HepG2 (cell line): Measurements from ENCODE around the gene XAF1. TPM values are rescaled to one million over a fixed set of nuclear protein-coding genes. Genes with fewer than 3 reads are reported as not detected.
A peak's percentile ranks its signal among the peaks of the same experiment; 100 is the strongest.
"Not testable (repeated sequence)": the region's sequence is repeated elsewhere in the genome, so short reads cannot be mapped to it uniquely, and the experiment has no call there.

Experiments
- ATAC-seq: fragments of 200-7000 bp; cut with Tn5 transposase; 3 replicates; pipeline ENCODE4 v1.9.1; 2020; ENCODE audit warnings: mild to moderate bottlenecking, moderate library complexity
- BruUV-seq: library from RNA; stranded (reverse); fragments of 400-500 nt; replicated peaks from 2 replicates; lab custom pipeline; 2021; lab: Mats Ljungman, UMichigan
- CTCF ChIA-PET: fragments of 300-600 bp; formaldehyde crosslinking; extraction: SDS; loops from one replicate; lab custom pipeline; 2021; ENCODE audit warnings: low total read pairs, inconsistent platforms, low intra/inter-chr PET ratio; lab: Yijun Ruan, JAX
- POLR2A ChIA-PET: fragments of 350-600 bp; sonication (Branson Sonifier 250); formaldehyde crosslinking; loops from one replicate; lab custom pipeline; 2020; ENCODE audit warnings: antibody characterized with exemption, inconsistent platforms; lab: Yijun Ruan, JAX
- DNase-seq: peaks from one replicate; pipeline ENCODE4 v3.0.0-alpha.2; 2015; ENCODE audit warnings: low spot score
- FAIRE-seq: peaks from 3 replicates; lab custom pipeline; 2011; peaks lifted over from hg19 to GRCh38; lab: Jason Lieb, UNC
- H2AFZ ChIP-seq: one replicate; pipeline ENCODE4 v1.6.1; 2011; ENCODE audit warnings: low read length, inconsistent platforms
- H3K27ac ChIP-seq: fragments of 300-600 bp; 3 replicates; pipeline ENCODE4 v1.8.0; 2011; ENCODE audit warnings: mixed run types, mild to moderate bottlenecking, mixed read lengths, low read length, inconsistent platforms; ENCODE audit not compliant: insufficient read depth; ENCODE audit errors: extremely low read length
- H3K27me3 ChIP-seq, 2 experiments: fragments of 200-600 bp in 1 of 2; 2 replicates in 1 of 2; 3 replicates in 1 of 2; pipeline versions ENCODE4 v1.6.0 to v1.8.0; 2011; ENCODE audit warnings: low read length in 2 of 2, mild to moderate bottlenecking in 2 of 2, moderate library complexity in 2 of 2, inconsistent platforms in 1 of 2; ENCODE audit not compliant: insufficient read depth in 2 of 2, control insufficient read depth in 1 of 2
- H3K36me3 ChIP-seq, 2 experiments: fragments of 200-600 bp in 1 of 2; replicated peaks in 1 of 2; 2 replicates in 1 of 2; 3 replicates in 1 of 2; pipeline versions ENCODE4 v1.5.1 to v1.8.0; 2011; ENCODE audit warnings: low read length in 2 of 2, inconsistent platforms in 1 of 2; ENCODE audit not compliant: insufficient read depth in 2 of 2, control insufficient read depth in 1 of 2
- H3K4me1 ChIP-seq: 2 replicates; pipeline ENCODE4 v1.5.1; 2012; ENCODE audit warnings: low read length, inconsistent platforms; ENCODE audit not compliant: insufficient read depth
- H3K4me2 ChIP-seq: 2 replicates; pipeline ENCODE4 v1.6.0; 2011; ENCODE audit warnings: low read depth, low read length, inconsistent platforms
- H3K4me3 ChIP-seq, 3 experiments: fragments of 200-600 bp in 1 of 3; sonication (generic), shearing (Covaris generic) in 1 of 3; replicated peaks in 1 of 3; 2 replicates each; pipeline ENCODE4 v1.5.1; 2011 to 2016; ENCODE audit warnings: low read length in 3 of 3, inconsistent platforms in 2 of 3, low read depth in 2 of 3, mild to moderate bottlenecking in 2 of 3, control low read depth in 1 of 3, mixed read lengths in 1 of 3; ENCODE audit not compliant: insufficient read depth in 1 of 3
- H3K79me2 ChIP-seq: one replicate; pipeline ENCODE4 v1.6.1; 2011; ENCODE audit warnings: low read length, inconsistent platforms; ENCODE audit not compliant: insufficient read depth
- H3K9ac ChIP-seq: 2 replicates; pipeline ENCODE4 v1.6.0; 2011; ENCODE audit warnings: mild to moderate bottlenecking, low read depth, low read length, inconsistent platforms; ENCODE audit not compliant: insufficient read depth
- H3K9me3 ChIP-seq: 2 replicates; pipeline ENCODE4 v1.5.1; 2012; ENCODE audit warnings: mild to moderate bottlenecking, low read length
- H4K20me1 ChIP-seq: 2 replicates; pipeline ENCODE4 v1.6.0; 2011; ENCODE audit warnings: inconsistent platforms, mild to moderate bottlenecking, low read length, moderate library complexity; ENCODE audit not compliant: insufficient read depth
- BHLHE40 ChIP-seq: IDR thresholded peaks from 2 replicates; pipeline ENCODE4 v1.6.1; 2011; ENCODE audit warnings: low read length, improper control_type of control experiment
- CREB1 ChIP-seq, 2 experiments: fragments of 450-650 bp in 1 of 2; IDR thresholded peaks; 2 replicates each; pipeline ENCODE4 v1.6.1; 2016 to 2017; ENCODE audit warnings: control low read depth in 1 of 2, mild to moderate bottlenecking in 1 of 2, missing compliant biosample characterization in 1 of 2, missing genetic modification characterization in 1 of 2
- GATAD2A ChIP-seq: IDR thresholded peaks from 2 replicates; pipeline ENCODE4 v1.6.1; 2016
- NR2C2 ChIP-seq: sonication (generic); formaldehyde crosslinking; IDR thresholded peaks from 2 replicates; pipeline ENCODE4 v1.4.0; 2020; ENCODE audit warnings: missing genetic modification reagents, mild to moderate bottlenecking, moderate library complexity, borderline replicate concordance
- SAP130 ChIP-seq: IDR thresholded peaks from 2 replicates; pipeline ENCODE4 v1.6.1; 2016; ENCODE audit warnings: low read depth
- ZFP62 ChIP-seq: sonication (generic); formaldehyde crosslinking; IDR thresholded peaks from 2 replicates; pipeline ENCODE4 v1.4.0; 2020; ENCODE audit warnings: missing genetic modification reagents
- ZNF569 ChIP-seq: sonication (generic); formaldehyde crosslinking; IDR thresholded peaks from 2 replicates; pipeline ENCODE4 v1.5.0; 2020; ENCODE audit warnings: mild to moderate bottlenecking, missing genetic modification reagents, moderate library complexity, borderline replicate concordance
- WGBS: methylation state at CpG from one replicate; pipeline ENCODE4 v1.1.6; 2017; ENCODE audit warnings: low lambda C conversion rate; 5-methylcytosine and 5-hydroxymethylcytosine counted together
- in situ Hi-C: cut with HindIII; loops from 2 replicates; pipeline ENCODE4 v1.10.0; 2017; ENCODE audit warnings: low pct_unique_long_range_greater_than_20kb; ENCODE audit not compliant: extremely low pct_ligation_motif_present
- intact Hi-C: fragments of 100-400 bp; cut with micrococcal nuclease; formaldehyde crosslinking; loops from one replicate; pipeline ENCODE4 v1.10.0; 2022; ENCODE audit not compliant: unreplicated experiment
- polyA plus RNA-seq, 8 experiments: library from polyadenylated mRNA; depleted of rRNA in 3 of 8; stranded (reverse) in 7 of 8; unstranded in 1 of 8; fragments of >200 nt; fragmentation: Illumina TruSeq in 4 of 8; extraction: Trizol in 4 of 8; gene quantifications; 2 replicates each; pipeline versions ENCODE4 v1.2.1 to v1.2.3, GENCODE V29; 2011 to 2016; ENCODE audit warnings: low read depth in 4 of 8, missing spikeins in 1 of 8, mixed read lengths in 1 of 8; ENCODE audit not compliant: insufficient read depth in 1 of 8
- total RNA-seq, 5 experiments: library from RNA; depleted of rRNA; stranded (reverse); fragments of >200 nt; fragmentation: Illumina TruSeq; extraction: Trizol; gene quantifications; 2 replicates each; pipeline ENCODE4 v1.2.3, GENCODE V29; 2016; ENCODE audit warnings: low read depth in 1 of 5

The XAF1 gene
- total and polyA plus RNA-seq, 2 of the 13 experiments (the other 11 are each of a cell fraction or from before 2014, with no cell fraction given): 1.2 to 2.4 TPM

DNA sequence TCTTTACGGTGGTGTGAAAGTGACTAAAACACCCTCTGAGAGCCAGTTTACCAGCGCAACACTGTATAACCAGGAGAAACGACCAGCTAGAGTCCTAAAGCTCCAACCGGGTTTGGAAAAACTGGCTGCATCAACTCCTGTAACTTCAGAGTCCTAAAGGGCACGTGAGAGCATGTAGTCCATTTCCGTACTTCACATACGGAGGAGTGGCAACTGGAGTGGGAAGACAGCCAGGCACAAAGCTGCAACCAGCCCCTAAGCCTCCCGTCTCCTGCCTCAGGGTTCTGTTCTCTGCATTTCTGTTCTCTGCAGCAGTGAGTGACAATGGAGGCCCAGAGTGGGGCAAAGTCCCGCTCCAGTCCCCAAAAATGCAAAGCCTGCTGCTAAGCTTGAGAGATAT lies 56.4 kb downstream of the XAF1 start:
- TF ChIP-seq BHLHE40: peak; percentile 73
- no peak for TF ChIP-seq NR2C2 (CRISPR knock-in tag)
- TF ChIP-seq GATAD2A (CRISPR knock-in tag): 0 out of 2 replicates have a peak, but pooled peaks have one; percentile 11
- TF ChIP-seq SAP130 (CRISPR knock-in tag): 0 out of 2 replicates have a peak, but pooled peaks have one; percentile 11
- H4K20me1 ChIP-seq: no peaks in the 10 kb centered on the region
- H3K4me3 ChIP-seq: 0 out of 6 replicates have a peak overlapping the region, but pooled peaks of 1 of the 3 experiments have one; percentile 30
- POLR2A ChIA-PET: interaction anchor here (2.0 kb wide), 1 partner anchor 16 kb away, joined by 9 read pairs; no protein-coding TSS in a partner anchor
- in situ Hi-C loops: no loop called here
- FAIRE-seq: no peak
- no peak overlapping the region for H3K27ac ChIP-seq
- CTCF ChIA-PET: no interaction called here
- H3K4me2 ChIP-seq: peak overlapping the region; percentile 80
- H2AFZ ChIP-seq: peak overlapping the region; percentile 88
- H3K9ac ChIP-seq: no peak overlapping the region
- H3K79me2 ChIP-seq: no peaks in the 10 kb centered on the region
- whole genome bisulfite sequencing: 22% methylated on average over 8 of the region's 9 CpGs
- DNase-seq: no peak
- H3K27me3 ChIP-seq: no peaks in the 10 kb centered on the region
- peaks cover 19% of the 10 kb centered on the region for H3K4me1 ChIP-seq
- intact Hi-C loops: no loop called here
- no peaks in the 10 kb centered on the region for H3K9me3 ChIP-seq
- no peaks in the 10 kb centered on the region for H3K36me3 ChIP-seq
- BruUV-seq: no TSS peak
- peak; percentile 69 for ATAC-seq

DNA sequence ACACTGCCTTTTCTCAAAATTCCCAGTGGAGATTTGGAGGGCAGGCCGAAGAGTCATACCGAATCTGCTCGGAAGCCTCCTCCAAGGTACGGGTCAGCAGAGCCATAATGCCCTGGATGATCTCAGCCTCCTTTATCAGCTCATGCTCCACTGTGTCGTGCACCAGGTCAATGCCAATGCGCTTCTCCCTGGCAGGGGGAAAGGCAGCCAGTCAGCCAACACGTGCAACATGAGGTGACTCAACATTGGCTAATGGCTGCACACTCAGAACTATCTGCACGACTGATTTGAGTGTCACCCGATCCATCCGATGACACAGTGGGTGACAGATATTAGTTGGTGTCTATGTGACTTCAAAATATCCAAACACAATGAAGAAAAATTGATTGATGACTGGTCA lies 59.9 kb downstream of the XAF1 start:
- POLR2A ChIA-PET: no interaction called here
- no peak for TF ChIP-seq ZNF569 (CRISPR knock-in tag)
- peak; percentile 41; the same call in 1 of the 2 replicates for TF ChIP-seq CREB1 (IDR thresholded peaks at IDR 0.05)
- no peak for TF ChIP-seq CREB1 (CRISPR knock-in tag; IDR thresholded peaks at IDR 0.05)
- TF ChIP-seq ZFP62: no peak

DNA sequence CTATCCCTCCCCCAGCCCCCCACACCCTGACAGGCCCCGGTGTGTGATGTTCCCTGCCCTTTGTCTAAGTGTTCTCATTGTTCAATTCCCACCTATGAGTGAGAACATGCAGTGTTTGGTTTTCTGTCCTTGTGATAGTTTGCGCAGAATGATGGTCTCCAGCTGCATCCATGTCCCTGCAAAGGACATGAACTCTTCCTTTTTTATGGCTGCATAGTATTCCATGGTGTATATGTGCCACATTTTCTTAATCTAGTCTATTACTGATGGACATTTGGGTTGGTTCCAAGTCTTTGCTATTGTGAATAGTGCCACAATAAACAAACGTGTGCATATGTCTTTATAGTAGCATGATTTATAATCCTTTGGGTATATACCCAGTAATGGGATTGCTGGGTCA lies 60.5 kb downstream of the XAF1 start:
- H2AFZ ChIP-seq, H3K9ac ChIP-seq, H3K27me3 ChIP-seq, intact Hi-C loops, H3K4me2 ChIP-seq, ATAC-seq, in situ Hi-C loops, CTCF ChIA-PET, H4K20me1 ChIP-seq, H3K4me3 ChIP-seq, FAIRE-seq, BruUV-seq, H3K9me3 ChIP-seq, DNase-seq, H3K79me2 ChIP-seq, POLR2A ChIA-PET, H3K27ac ChIP-seq, H3K36me3 ChIP-seq: not testable (repeated sequence)
- 74% methylated on average over 3 of the region's 3 CpGs for WGBS
- H3K4me1 ChIP-seq: peaks cover 15% of the 10 kb centered on the region

More for the DNA sequence above, 59.9 kb downstream of the XAF1 start:
- FAIRE-seq (no peak), ATAC-seq (no peak), DNase-seq (no peak)
- H3K4me3 ChIP-seq: no peak overlapping the region
- WGBS: 58% methylated on average over 5 of the region's 10 CpGs
- no peak overlapping the region for H2AFZ ChIP-seq
- intact Hi-C loops: no loop called here
- no TSS peak for BruUV-seq
- H4K20me1 ChIP-seq: no peaks in the 10 kb centered on the region
- CTCF ChIA-PET: no interaction called here
- no peak overlapping the region for H3K27ac ChIP-seq
- H3K4me1 ChIP-seq: peaks cover 19% of the 10 kb centered on the region
- H3K9me3 ChIP-seq: no peaks in the 10 kb centered on the region
- no peaks in the 10 kb centered on the region for H3K27me3 ChIP-seq
- no peaks in the 10 kb centered on the region for H3K36me3 ChIP-seq
- no peak overlapping the region for H3K4me2 ChIP-seq
- no peak overlapping the region for H3K9ac ChIP-seq
- in situ Hi-C loops: no loop called here
- no peaks in the 10 kb centered on the region for H3K79me2 ChIP-seq
